ENCODE results near the gene CHST15.

GRCh38 chr10:124064676-124065075, 28.7 kb downstream of the CHST15 start:
- TF ChIP-seq, protein P1, sequence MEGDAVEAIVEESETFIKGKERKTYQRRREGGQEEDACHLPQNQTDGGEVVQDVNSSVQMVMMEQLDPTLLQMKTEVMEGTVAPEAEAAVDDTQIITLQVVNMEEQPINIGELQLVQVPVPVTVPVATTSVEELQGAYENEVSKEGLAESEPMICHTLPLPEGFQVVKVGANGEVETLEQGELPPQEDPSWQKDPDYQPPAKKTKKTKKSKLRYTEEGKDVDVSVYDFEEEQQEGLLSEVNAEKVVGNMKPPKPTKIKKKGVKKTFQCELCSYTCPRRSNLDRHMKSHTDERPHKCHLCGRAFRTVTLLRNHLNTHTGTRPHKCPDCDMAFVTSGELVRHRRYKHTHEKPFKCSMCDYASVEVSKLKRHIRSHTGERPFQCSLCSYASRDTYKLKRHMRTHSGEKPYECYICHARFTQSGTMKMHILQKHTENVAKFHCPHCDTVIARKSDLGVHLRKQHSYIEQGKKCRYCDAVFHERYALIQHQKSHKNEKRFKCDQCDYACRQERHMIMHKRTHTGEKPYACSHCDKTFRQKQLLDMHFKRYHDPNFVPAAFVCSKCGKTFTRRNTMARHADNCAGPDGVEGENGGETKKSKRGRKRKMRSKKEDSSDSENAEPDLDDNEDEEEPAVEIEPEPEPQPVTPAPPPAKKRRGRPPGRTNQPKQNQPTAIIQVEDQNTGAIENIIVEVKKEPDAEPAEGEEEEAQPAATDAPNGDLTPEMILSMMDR (IDR thresholded peaks at IDR 0.05; ENCODE audit: insufficient read depth, low read length) = no peak
- TF ChIP-seq POLR2AphosphoS5 (IDR thresholded peaks at IDR 0.05; ENCODE audit: low read depth) = no peak
